ENCODE measurements around the gene AOC3.

GRCh38 chr17:42894283-42895184 is 43.5 kb downstream of the AOC3 start:
- TF ChIP-seq, protein P1, sequence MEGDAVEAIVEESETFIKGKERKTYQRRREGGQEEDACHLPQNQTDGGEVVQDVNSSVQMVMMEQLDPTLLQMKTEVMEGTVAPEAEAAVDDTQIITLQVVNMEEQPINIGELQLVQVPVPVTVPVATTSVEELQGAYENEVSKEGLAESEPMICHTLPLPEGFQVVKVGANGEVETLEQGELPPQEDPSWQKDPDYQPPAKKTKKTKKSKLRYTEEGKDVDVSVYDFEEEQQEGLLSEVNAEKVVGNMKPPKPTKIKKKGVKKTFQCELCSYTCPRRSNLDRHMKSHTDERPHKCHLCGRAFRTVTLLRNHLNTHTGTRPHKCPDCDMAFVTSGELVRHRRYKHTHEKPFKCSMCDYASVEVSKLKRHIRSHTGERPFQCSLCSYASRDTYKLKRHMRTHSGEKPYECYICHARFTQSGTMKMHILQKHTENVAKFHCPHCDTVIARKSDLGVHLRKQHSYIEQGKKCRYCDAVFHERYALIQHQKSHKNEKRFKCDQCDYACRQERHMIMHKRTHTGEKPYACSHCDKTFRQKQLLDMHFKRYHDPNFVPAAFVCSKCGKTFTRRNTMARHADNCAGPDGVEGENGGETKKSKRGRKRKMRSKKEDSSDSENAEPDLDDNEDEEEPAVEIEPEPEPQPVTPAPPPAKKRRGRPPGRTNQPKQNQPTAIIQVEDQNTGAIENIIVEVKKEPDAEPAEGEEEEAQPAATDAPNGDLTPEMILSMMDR (conservative IDR thresholded peaks at IDR 0.05; ENCODE audit: low read depth, low read length) = no peak
- TF ChIP-seq EZH2 (IDR thresholded peaks at IDR 0.05; ENCODE audit: low read length, unreplicated experiment) = no peak
- no peak for TF ChIP-seq EZH2phosphoT487 (IDR thresholded peaks at IDR 0.05; ENCODE audit: borderline replicate concordance, low read length)
